ENCODE measurements around the gene BBX.

BBX gene

GRCh38 chr3:107522510-107523288, at the start of gene BBX:
BBX (plus strand) TSS chr3:107522962; CDS start chr3:107710461, 187,499 bp downstream.
- peak within 1 kb of the TSS; percentile 87 for H3K4me3 ChIP-seq (replicated peaks; ENCODE audit: low read depth, low read length)
- DNase-seq (ENCODE audit: extremely low read depth, low read depth) = peak; percentile 93
- TF ChIP-seq CTCF (IDR thresholded peaks at IDR 0.05; ENCODE audit: low read depth, low read length, missing control alignments) = no peak

- H3K4me3 ChIP-seq (replicated peaks; ENCODE audit: low read depth, low read length) = no peak overlapping the region
- no peak for TF ChIP-seq CTCF (IDR thresholded peaks at IDR 0.05; ENCODE audit: low read depth, low read length, missing control alignments)
- DNase-seq (ENCODE audit: extremely low read depth, low read depth) = no peak
Measured at GRCh38 chr3:107476462-107476861, 46.3 kb upstream of the BBX start.

GRCh38 chr3:107487490-107487889, 35.3 kb upstream of the BBX start:
- no peak overlapping the region for H3K4me3 ChIP-seq (replicated peaks; ENCODE audit: low read depth, low read length)
- DNase-seq (ENCODE audit: extremely low read depth, low read depth) = no peak
- no peak for TF ChIP-seq CTCF (IDR thresholded peaks at IDR 0.05; ENCODE audit: low read depth, low read length, missing control alignments)

GRCh38 chr3:107488942-107489341, 33.8 kb upstream of the BBX start:
- H3K4me3 ChIP-seq (replicated peaks; ENCODE audit: low read depth, low read length) = no peak overlapping the region
- DNase-seq (ENCODE audit: extremely low read depth, low read depth) = no peak
- TF ChIP-seq CTCF (IDR thresholded peaks at IDR 0.05; ENCODE audit: low read depth, low read length, missing control alignments) = no peak

- no peak for DNase-seq (ENCODE audit: extremely low read depth, low read depth)
- H3K4me3 ChIP-seq (replicated peaks; ENCODE audit: low read depth, low read length) = no peak overlapping the region
- TF ChIP-seq CTCF (IDR thresholded peaks at IDR 0.05; ENCODE audit: low read depth, low read length, missing control alignments) = peak; percentile 3
Measured at GRCh38 chr3:107493134-107493533, 29.6 kb upstream of the BBX start.

GRCh38 chr3:107496855-107497254, 25.9 kb upstream of the BBX start:
- no peak for DNase-seq (ENCODE audit: extremely low read depth, low read depth)
- H3K4me3 ChIP-seq (replicated peaks; ENCODE audit: low read depth, low read length) = no peak overlapping the region
- no peak for TF ChIP-seq CTCF (IDR thresholded peaks at IDR 0.05; ENCODE audit: low read depth, low read length, missing control alignments)

- no peak for TF ChIP-seq CTCF (IDR thresholded peaks at IDR 0.05; ENCODE audit: low read depth, low read length, missing control alignments)
- no peak overlapping the region for H3K4me3 ChIP-seq (replicated peaks; ENCODE audit: low read depth, low read length)
- DNase-seq (ENCODE audit: extremely low read depth, low read depth) = no peak
Measured at GRCh38 chr3:107498646-107499045, 24.1 kb upstream of the BBX start.
